Aorta (tissue), 5 donors: ENCODE results near the gene SEMA5B. TPM values are rescaled to one million over a fixed set of nuclear protein-coding genes. Genes with fewer than 3 reads are reported as not detected.

Experiments used
- ATAC-seq: fragments of 200-7000 bp; cut with Tn5 transposase; one replicate; pipeline ENCODE4 v1.9.1; 2022; ENCODE audit warnings: moderate library complexity; ENCODE audit not compliant: low FRiP score
- DNase-seq, 2 donors: peaks; one replicate each; pipeline ENCODE4 v3.0.0-alpha.2; 2020
- H3K27ac ChIP-seq, 2 donors: one replicate each; pipeline ENCODE4 v1.5.1; 2013; ENCODE audit warnings: low read length in 2 of 2, mild to moderate bottlenecking in 2 of 2, moderate library complexity in 2 of 2, control low read depth in 1 of 2, inconsistent platforms in 1 of 2, low read depth in 1 of 2
- H3K27me3 ChIP-seq, 2 donors: one replicate each; pipeline ENCODE4 v1.6.1; 2013; ENCODE audit warnings: control low read depth in 1 of 2, low read length in 1 of 2, mild to moderate bottlenecking in 1 of 2, moderate library complexity in 1 of 2; ENCODE audit not compliant: insufficient read depth in 2 of 2, control insufficient read depth in 1 of 2
- H3K36me3 ChIP-seq, 2 donors: one replicate each; pipeline ENCODE4 v1.6.1; 2013; ENCODE audit warnings: control low read depth in 1 of 2, low read length in 1 of 2, mild to moderate bottlenecking in 1 of 2; ENCODE audit not compliant: insufficient read depth in 2 of 2, control insufficient read depth in 1 of 2
- H3K4me1 ChIP-seq, 2 donors: one replicate each; pipeline ENCODE4 v1.6.1; 2013; ENCODE audit warnings: low read length in 2 of 2, control low read depth in 1 of 2, mild to moderate bottlenecking in 1 of 2, moderate library complexity in 1 of 2; ENCODE audit not compliant: insufficient read depth in 2 of 2, control insufficient read depth in 1 of 2
- H3K4me3 ChIP-seq, 2 donors: one replicate each; pipeline ENCODE4 v1.5.1; 2013; ENCODE audit warnings: low read length in 2 of 2, control low read depth in 1 of 2, mild to moderate bottlenecking in 1 of 2
- H3K9me3 ChIP-seq: one replicate; pipeline ENCODE4 v1.6.1; 2013; ENCODE audit warnings: mild to moderate bottlenecking, low read length; ENCODE audit not compliant: control insufficient read depth
- WGBS, 2 donors: extraction: QIAGEN DNeasy Blood & Tissue Kit; methylation state at CpG; one replicate each; pipeline ENCODE4 v1.1.7; 2013; 5-methylcytosine and 5-hydroxymethylcytosine counted together
- intact Hi-C, 2 donors: fragments of 100-400 bp; cut with DNase I; formaldehyde crosslinking; loops; one replicate each; pipeline versions ENCODE4 v1.14.2 to v1.15.0; 2022
- polyA plus RNA-seq, 2 donors: library from polyadenylated mRNA; stranded (reverse); fragments of 200-250 nt; gene quantifications; one replicate each; pipeline ENCODE4 v1.2.3, GENCODE V29; 2013
- total RNA-seq, 2 donors: library from RNA; stranded (reverse); fragmentation: NEBNext Ultra II Directional; extraction: Animal tissue kit (Norgen Biotek cat#: 25700); gene quantifications; one replicate each; pipeline ENCODE4 v1.2.1, GENCODE V29; 2021
- donor health status: healthy with polysubstance abuse.
- donor health status: Bipolar disorder and iron deficiency.
- donor health status: DM: no; HTN: no; CAD: no.
- donor health status: DM: no; HTN: no; CAD: no.
- donor health status: DM: yes; HTN: yes; CAD: no.

Gene SEMA5B
- total and polyA plus RNA-seq, 4 donors = under 0.01 to 4.9 (median 0.92) TPM

- Histone ChIP-seq H3K36me3 (no peaks in the 10 kb centered on the region), H3K9me3 (no peaks in the 10 kb centered on the region), H3K27me3 (no peaks in the 10 kb centered on the region), H3K4me1 (no peaks in the 10 kb centered on the region), H3K4me3 (no peak overlapping the region), H3K27ac (no peak overlapping the region)
- 89 to 93% methylated on average over 4 of the region's 4 CpGs for WGBS, 2 donors
- no peak for DNase-seq
- intact Hi-C loops = no loop called here
- ATAC-seq = no peak
Observed at GRCh38 chr3:122937745-122938144, 89.8 kb downstream of the SEMA5B start.

GRCh38 chr3:122936986-122937385 lies 90.6 kb downstream of the SEMA5B start:
- Histone ChIP-seq H3K4me1 (no peaks in the 10 kb centered on the region), H3K27ac (no peak overlapping the region), H3K9me3 (no peaks in the 10 kb centered on the region), H3K4me3 (no peak overlapping the region), H3K36me3 (no peaks in the 10 kb centered on the region), H3K27me3 (no peaks in the 10 kb centered on the region)
- intact Hi-C loops = no loop called here
- ATAC-seq (no peak), DNase-seq (no peak)
- 85 to 90% methylated on average over 5 of the region's 5 CpGs for WGBS, 2 donors

- Histone ChIP-seq H3K4me1 (no peaks in the 10 kb centered on the region), H3K36me3 (no peaks in the 10 kb centered on the region), H3K4me3 (no peak overlapping the region), H3K9me3 (no peaks in the 10 kb centered on the region), H3K27ac (no peak overlapping the region), H3K27me3 (no peaks in the 10 kb centered on the region)
- no peak for ATAC-seq
- no peak for DNase-seq
- 63 to 74% methylated on average over 9 of the region's 9 CpGs for WGBS, 2 donors
- intact Hi-C loops = no loop called here
Observed at GRCh38 chr3:122936335-122936734, 91.2 kb downstream of the SEMA5B start.

GRCh38 chr3:122934251-122934650 lies 93.3 kb downstream of the SEMA5B start:
- DNase-seq (no peak), ATAC-seq (no peak)
- Histone ChIP-seq H3K4me3 (no peak overlapping the region), H3K36me3 (no peaks in the 10 kb centered on the region), H3K27ac (no peak overlapping the region), H3K27me3 (no peaks in the 10 kb centered on the region), H3K4me1 (no peaks in the 10 kb centered on the region), H3K9me3 (no peaks in the 10 kb centered on the region)
- WGBS, 2 donors = 97 to 99% methylated on average over 1 of the region's 1 CpG
- intact Hi-C loops = no loop called here

- ATAC-seq = no peak
- intact Hi-C loops = no loop called here
- Histone ChIP-seq H3K27ac (no peak overlapping the region), H3K36me3 (no peaks in the 10 kb centered on the region), H3K9me3 (no peaks in the 10 kb centered on the region), H3K27me3 (no peaks in the 10 kb centered on the region), H3K4me3 (no peak overlapping the region), H3K4me1 (no peaks in the 10 kb centered on the region)
- WGBS, 2 donors = 76 to 85% methylated on average over 5 of the region's 5 CpGs
- DNase-seq = no peak
Observed at GRCh38 chr3:122932251-122932967, 95.2 kb downstream of the SEMA5B start.

GRCh38 chr3:122931636-122932035 lies 95.9 kb downstream of the SEMA5B start:
- intact Hi-C loops = no loop called here
- Histone ChIP-seq H3K27me3 (no peaks in the 10 kb centered on the region), H3K27ac (no peak overlapping the region), H3K4me1 (no peaks in the 10 kb centered on the region), H3K9me3 (no peaks in the 10 kb centered on the region), H3K4me3 (no peak overlapping the region), H3K36me3 (no peaks in the 10 kb centered on the region)
- DNase-seq (no peak), ATAC-seq (no peak)
- 84 to 85% methylated on average over 4 of the region's 4 CpGs for whole genome bisulfite sequencing, 2 donors

- ATAC-seq (no peak), DNase-seq (no peak)
- Histone ChIP-seq H3K27me3 (no peaks in the 10 kb centered on the region), H3K27ac (no peak overlapping the region), H3K4me3 (no peak overlapping the region), H3K4me1 (no peaks in the 10 kb centered on the region), H3K9me3 (no peaks in the 10 kb centered on the region), H3K36me3 (no peaks in the 10 kb centered on the region)
- intact Hi-C loops = no loop called here
- 85 to 89% methylated on average over 14 of the region's 14 CpGs for WGBS, 2 donors
Observed at GRCh38 chr3:122930063-122930997, 97.2 kb downstream of the SEMA5B start.

GRCh38 chr3:122929188-122930062 lies 98.1 kb downstream of the SEMA5B start:
- H3K36me3 ChIP-seq = no peaks in the 10 kb centered on the region
- no peak overlapping the region for H3K27ac ChIP-seq
- H3K4me3 ChIP-seq = no peak overlapping the region
- no peaks in the 10 kb centered on the region for H3K9me3 ChIP-seq
- no peaks in the 10 kb centered on the region for H3K27me3 ChIP-seq
- 57 to 68% methylated on average over 12 of the region's 12 CpGs for WGBS, 2 donors
- DNase-seq (no peak), ATAC-seq (no peak)
- intact Hi-C loops = no loop called here
- no peaks in the 10 kb centered on the region for H3K4me1 ChIP-seq
